OCI-LY7 (cell line): Measurements from ENCODE around the gene CEACAM1. TPM values are rescaled to one million over a fixed set of nuclear protein-coding genes. Genes with fewer than 3 reads are reported as not detected.

ENCODE experiments used
- BruUV-seq: library from RNA; stranded (reverse); fragments of 400-500 nt; replicated peaks from 2 replicates; lab custom pipeline; 2021; lab: Mats Ljungman, UMichigan
- CTCF ChIA-PET: fragments of 300-600 bp; sonication (Branson Sonifier 250); formaldehyde crosslinking; loops from one replicate; lab custom pipeline; 2022; ENCODE audit warnings: antibody characterized with exemption; ENCODE audit not compliant: unreplicated experiment; lab: Charles Lee
- POLR2A ChIA-PET: fragments of 300-600 bp; sonication (Branson Sonifier 250); formaldehyde crosslinking; loops from one replicate; lab custom pipeline; 2022; ENCODE audit warnings: antibody characterized with exemption; lab: Charles Lee
- DNase-seq: peaks from one replicate; pipeline ENCODE4 v3.0.0-alpha.2; 2015; ENCODE audit warnings: low spot score
- H2AFZ ChIP-seq: fragments of 200-600 bp; sonication (generic), shearing (Covaris generic); 2 replicates; pipeline ENCODE4 v1.6.1; 2014; ENCODE audit warnings: mild to moderate bottlenecking, antibody characterized with exemption, low read length, moderate library complexity
- H3K27ac ChIP-seq: fragments of 200-600 bp; sonication (generic); 2 replicates; pipeline ENCODE4 v1.5.1; 2014; ENCODE audit warnings: mixed run types, low read depth, mild to moderate bottlenecking, moderate library complexity, low read length, inconsistent platforms; ENCODE audit not compliant: poor library complexity, severe bottlenecking
- H3K36me3 ChIP-seq: fragments of 200-600 bp; sonication (generic); 2 replicates; pipeline ENCODE4 v1.6.1; 2014; ENCODE audit warnings: mild to moderate bottlenecking, antibody characterized with exemption, low read length, moderate library complexity, mixed read lengths; ENCODE audit not compliant: insufficient read depth
- H3K4me1 ChIP-seq: fragments of 200-600 bp; sonication (generic); 2 replicates; pipeline ENCODE4 v1.5.1; 2014; ENCODE audit warnings: mild to moderate bottlenecking, low read length; ENCODE audit not compliant: insufficient read depth, poor library complexity, severe bottlenecking
- H3K4me2 ChIP-seq: fragments of 200-600 bp; sonication (generic); 2 replicates; pipeline ENCODE4 v1.6.1; 2014; ENCODE audit warnings: mild to moderate bottlenecking, low read length
- H3K4me3 ChIP-seq: fragments of 200-600 bp; sonication (generic); 2 replicates; pipeline ENCODE4 v1.5.1; 2014; ENCODE audit warnings: mild to moderate bottlenecking, low read depth, low read length; ENCODE audit not compliant: poor library complexity, severe bottlenecking
- H3K79me2 ChIP-seq: fragments of 200-600 bp; sonication (generic); 2 replicates; pipeline ENCODE4 v1.6.1; 2016; ENCODE audit warnings: low read depth, mild to moderate bottlenecking, low read length, moderate library complexity, mixed read lengths; ENCODE audit not compliant: insufficient read depth
- H3K9me2 ChIP-seq: fragments of 200-600 bp; sonication (generic); 2 replicates; pipeline ENCODE4 v1.6.1; 2016; ENCODE audit warnings: mild to moderate bottlenecking, low read length, mixed read lengths; ENCODE audit not compliant: insufficient read depth
- H3K9me3 ChIP-seq: fragments of 200-600 bp; sonication (generic); 2 replicates; pipeline ENCODE4 v1.6.1; 2014; ENCODE audit warnings: mild to moderate bottlenecking, mixed run types, low read length, mixed read lengths
- H4K20me1 ChIP-seq: fragments of 200-600 bp; sonication (generic); 2 replicates; pipeline ENCODE4 v1.6.1; 2014; ENCODE audit warnings: mild to moderate bottlenecking, antibody characterized with exemption, low read length, moderate library complexity, mixed read lengths; ENCODE audit not compliant: insufficient read depth
- EZH2phosphoT487 ChIP-seq: fragments of 200-600 bp; sonication (generic); IDR thresholded peaks from 2 replicates; pipeline ENCODE4 v1.6.1; 2018; ENCODE audit warnings: low read depth, borderline replicate concordance, mild to moderate bottlenecking, mixed run types, antibody characterized with exemption, low read length, moderate library complexity, mixed read lengths
- intact Hi-C: fragments of 100-400 bp; cut with micrococcal nuclease; formaldehyde crosslinking; loops from one replicate; pipeline ENCODE4 v1.10.0; 2022; ENCODE audit not compliant: unreplicated experiment
- total RNA-seq, 2 experiments: library from RNA; depleted of rRNA in 1 of 2; stranded (reverse); fragments of >200 nt in 1 of 2; shearing (Covaris generic) in 1 of 2; gene quantifications; 2 replicates each; pipeline ENCODE4 v1.2.3, GENCODE V29; 2014 to 2022
- TF ChIP-seq, protein P1 (sequence below): fragments of 200-600 bp; sonication (generic); conservative IDR thresholded peaks from 2 replicates; pipeline ENCODE4 v1.5.1; 2014; ENCODE audit warnings: mild to moderate bottlenecking, antibody characterized with exemption, low read length, moderate library complexity, mixed read lengths

Gene CEACAM1
- total RNA-seq, 2 experiments from 2014 or later = 0.50 to 1.5 TPM

DNA sequence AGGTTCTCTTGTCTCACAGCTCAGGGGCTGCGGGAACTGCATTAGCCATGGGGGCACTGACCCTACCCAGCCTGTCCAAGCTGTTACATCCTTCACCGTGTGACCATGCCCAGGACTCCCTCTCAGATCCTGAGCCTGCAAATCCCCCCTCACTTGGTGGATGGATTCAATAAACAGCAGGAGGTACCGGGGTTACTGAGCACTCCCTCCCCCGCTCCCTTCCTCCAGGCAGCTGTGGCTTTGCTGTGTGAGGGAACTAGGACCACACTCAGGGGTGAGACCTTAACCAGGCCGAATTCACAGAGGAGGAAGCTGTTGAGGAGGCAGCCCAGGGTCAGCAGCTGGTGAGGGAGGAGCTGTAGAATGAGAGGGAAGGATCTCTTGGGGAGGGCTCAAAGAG, 27.0 kb upstream of the CEACAM1 start:
- H2AFZ ChIP-seq = no peak overlapping the region
- H3K9me2 ChIP-seq = no peaks in the 10 kb centered on the region
- POLR2A ChIA-PET = no interaction called here
- H3K79me2 ChIP-seq = no peaks in the 10 kb centered on the region
- TF ChIP-seq, protein P1, sequence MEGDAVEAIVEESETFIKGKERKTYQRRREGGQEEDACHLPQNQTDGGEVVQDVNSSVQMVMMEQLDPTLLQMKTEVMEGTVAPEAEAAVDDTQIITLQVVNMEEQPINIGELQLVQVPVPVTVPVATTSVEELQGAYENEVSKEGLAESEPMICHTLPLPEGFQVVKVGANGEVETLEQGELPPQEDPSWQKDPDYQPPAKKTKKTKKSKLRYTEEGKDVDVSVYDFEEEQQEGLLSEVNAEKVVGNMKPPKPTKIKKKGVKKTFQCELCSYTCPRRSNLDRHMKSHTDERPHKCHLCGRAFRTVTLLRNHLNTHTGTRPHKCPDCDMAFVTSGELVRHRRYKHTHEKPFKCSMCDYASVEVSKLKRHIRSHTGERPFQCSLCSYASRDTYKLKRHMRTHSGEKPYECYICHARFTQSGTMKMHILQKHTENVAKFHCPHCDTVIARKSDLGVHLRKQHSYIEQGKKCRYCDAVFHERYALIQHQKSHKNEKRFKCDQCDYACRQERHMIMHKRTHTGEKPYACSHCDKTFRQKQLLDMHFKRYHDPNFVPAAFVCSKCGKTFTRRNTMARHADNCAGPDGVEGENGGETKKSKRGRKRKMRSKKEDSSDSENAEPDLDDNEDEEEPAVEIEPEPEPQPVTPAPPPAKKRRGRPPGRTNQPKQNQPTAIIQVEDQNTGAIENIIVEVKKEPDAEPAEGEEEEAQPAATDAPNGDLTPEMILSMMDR = no peak
- TF ChIP-seq EZH2phosphoT487 = no peak
- H3K27ac ChIP-seq = no peak overlapping the region
- intact Hi-C loops = no loop called here
- H3K4me2 ChIP-seq = no peak overlapping the region
- BruUV-seq = no TSS peak
- H3K36me3 ChIP-seq = no peaks in the 10 kb centered on the region
- H3K4me1 ChIP-seq = no peaks in the 10 kb centered on the region
- no peaks in the 10 kb centered on the region; the same call in 1 of the 2 replicates for H4K20me1 ChIP-seq
- H3K9me3 ChIP-seq = no peaks in the 10 kb centered on the region
- CTCF ChIA-PET = no interaction called here
- no peak for DNase-seq
- no peak overlapping the region for H3K4me3 ChIP-seq

DNA sequence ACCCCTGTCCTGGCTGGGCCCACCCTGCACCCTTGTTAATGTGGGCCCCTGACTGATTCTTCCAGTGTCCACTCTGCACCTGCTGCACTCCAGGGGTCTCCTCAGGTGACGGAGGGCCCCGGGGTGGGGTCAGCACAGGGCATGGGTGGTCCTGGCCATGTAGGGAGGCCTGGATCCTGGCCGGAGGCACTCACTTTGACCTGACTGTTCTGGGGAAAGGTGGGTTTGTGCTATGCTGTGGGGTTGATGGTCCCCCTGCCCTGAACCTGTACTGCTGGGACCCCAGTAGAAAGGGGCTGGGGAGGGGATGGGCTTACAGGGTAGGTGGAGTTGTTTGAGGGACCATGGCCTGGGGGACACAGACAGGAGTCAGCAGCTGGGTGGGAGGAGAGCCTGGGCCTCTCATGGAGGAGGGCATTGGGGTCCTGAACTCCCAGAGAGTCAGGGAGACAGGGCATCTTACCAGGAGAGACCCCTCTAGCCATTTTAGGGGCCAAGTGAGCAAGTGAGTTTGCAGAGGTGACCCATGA, 25.8 kb upstream of the CEACAM1 start:
- H3K4me3 ChIP-seq = no peak overlapping the region
- no TSS peak for BruUV-seq
- H4K20me1 ChIP-seq = no peaks in the 10 kb centered on the region; the same call in 1 of the 2 replicates
- DNase-seq = no peak
- no peak overlapping the region for H3K27ac ChIP-seq
- H3K79me2 ChIP-seq = no peaks in the 10 kb centered on the region
- ChIA-PET POLR2A (no interaction called here), CTCF (no interaction called here)
- no peaks in the 10 kb centered on the region for H3K9me2 ChIP-seq
- H3K4me2 ChIP-seq = no peak overlapping the region
- TF ChIP-seq EZH2phosphoT487 = no peak
- TF ChIP-seq, protein P1 = no peak
- no peaks in the 10 kb centered on the region for H3K4me1 ChIP-seq
- H3K36me3 ChIP-seq = no peaks in the 10 kb centered on the region
- intact Hi-C loops = no loop called here
- no peak overlapping the region for H2AFZ ChIP-seq
- H3K9me3 ChIP-seq = no peaks in the 10 kb centered on the region

DNA sequence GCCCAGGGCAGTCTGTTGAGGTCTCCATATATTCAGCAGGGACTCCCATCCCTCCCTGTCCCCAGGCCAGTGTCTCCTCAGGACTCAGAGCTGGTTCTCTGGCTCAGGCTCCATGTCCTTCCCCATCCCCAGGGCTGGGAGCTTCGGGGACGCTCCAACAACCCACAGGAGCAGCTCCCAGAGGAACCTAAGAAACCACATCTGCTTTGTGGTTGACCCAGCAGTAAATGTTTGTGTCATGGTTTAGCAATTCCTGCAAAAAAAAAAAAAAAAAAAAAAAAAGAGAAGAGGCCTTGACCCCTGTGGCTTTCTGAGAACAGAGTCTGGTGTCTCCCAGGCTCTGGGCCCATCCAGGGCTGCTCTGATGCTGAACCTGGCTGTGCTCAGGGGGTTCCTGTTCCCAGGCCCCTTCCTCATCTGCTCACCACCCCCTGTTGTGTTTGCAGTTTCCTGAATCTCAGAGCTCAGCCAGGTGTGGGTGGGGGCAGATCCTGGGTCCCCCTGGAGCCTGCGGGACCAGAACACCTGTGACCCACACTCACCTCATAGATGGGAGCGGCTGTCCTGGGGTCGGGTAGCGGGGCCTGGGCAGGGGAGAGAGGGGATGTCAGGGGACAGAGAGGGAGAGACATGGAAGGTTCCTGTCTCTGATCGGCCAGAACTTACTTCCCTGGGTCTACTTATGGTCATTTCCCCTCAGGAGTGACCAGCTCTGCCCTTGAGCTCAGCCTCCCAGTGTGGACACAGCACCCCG, 25.2 kb upstream of the CEACAM1 start:
- H2AFZ ChIP-seq = no peak overlapping the region
- H3K4me1 ChIP-seq = no peaks in the 10 kb centered on the region
- TF ChIP-seq, protein P1 = no peak
- TF ChIP-seq EZH2phosphoT487 = no peak

More for the DNA sequence above, 25.2 kb upstream of the CEACAM1 start:
- Histone ChIP-seq H3K27ac (no peak overlapping the region), H3K9me2 (no peaks in the 10 kb centered on the region), H3K79me2 (no peaks in the 10 kb centered on the region), H3K4me3 (no peak overlapping the region), H4K20me1 (no peaks in the 10 kb centered on the region; the same call in 1 of the 2 replicates), H3K9me3 (no peaks in the 10 kb centered on the region), H3K36me3 (no peaks in the 10 kb centered on the region), H3K4me2 (no peak overlapping the region)
- no peak for DNase-seq
- intact Hi-C loops = no loop called here
- no TSS peak for BruUV-seq
- ChIA-PET CTCF (no interaction called here), POLR2A (interaction anchor here (0.5 kb wide), 1 partner anchor 24 kb away, joined by 3 read pairs; no protein-coding TSS in a partner anchor)
